Adrenal gland (tissue), 5 donors: ENCODE results near the gene TARDBP.

ENCODE experiments used
- POLR2A ChIP-seq, 2 donors: fragments of 450-650 bp; IDR thresholded peaks; one replicate each; pipeline ENCODE4 v1.6.1; 2017; ENCODE audit warnings: antibody characterized with exemption in 2 of 2, mild to moderate bottlenecking in 2 of 2, moderate library complexity in 1 of 2
- TF ChIP-seq, protein P1 (sequence below), 6 experiments: fragments of 450-650 bp in 4 of 6; fragments of 200-600 bp in 2 of 6; sonication (generic) in 1 of 6; IDR thresholded peaks; 1 replicate in 5 of 6; 2 replicates in 1 of 6; pipeline versions ENCODE4 v1.5.1 to v1.8.0; 2016 to 2021; ENCODE audit warnings: antibody characterized with exemption in 6 of 6, mild to moderate bottlenecking in 2 of 6, moderate library complexity in 1 of 6
- donor health status: DM: no; HTN: no; CAD: no.

DNA sequence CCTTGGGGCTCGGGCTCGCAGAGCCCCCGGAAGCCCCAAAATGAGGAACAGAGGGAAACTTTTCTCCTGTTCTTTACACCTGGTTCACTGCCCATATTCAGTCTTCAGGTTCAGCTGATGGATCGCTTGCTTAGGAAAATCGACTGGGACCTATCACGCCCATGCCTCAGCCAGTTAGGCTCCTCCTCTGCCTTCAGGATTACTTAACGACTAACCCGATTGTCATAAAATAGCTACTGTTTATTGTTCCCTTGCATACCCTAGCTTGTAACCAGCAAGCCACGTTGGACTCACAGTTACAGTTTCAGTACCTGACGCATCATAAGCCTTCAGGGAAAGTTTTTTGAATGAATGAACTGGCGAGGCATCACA lies 692 bp downstream of the TARDBP start:
- no peak for TF ChIP-seq POLR2A (IDR thresholded peaks at IDR 0.05)
- TF ChIP-seq, protein P1, sequence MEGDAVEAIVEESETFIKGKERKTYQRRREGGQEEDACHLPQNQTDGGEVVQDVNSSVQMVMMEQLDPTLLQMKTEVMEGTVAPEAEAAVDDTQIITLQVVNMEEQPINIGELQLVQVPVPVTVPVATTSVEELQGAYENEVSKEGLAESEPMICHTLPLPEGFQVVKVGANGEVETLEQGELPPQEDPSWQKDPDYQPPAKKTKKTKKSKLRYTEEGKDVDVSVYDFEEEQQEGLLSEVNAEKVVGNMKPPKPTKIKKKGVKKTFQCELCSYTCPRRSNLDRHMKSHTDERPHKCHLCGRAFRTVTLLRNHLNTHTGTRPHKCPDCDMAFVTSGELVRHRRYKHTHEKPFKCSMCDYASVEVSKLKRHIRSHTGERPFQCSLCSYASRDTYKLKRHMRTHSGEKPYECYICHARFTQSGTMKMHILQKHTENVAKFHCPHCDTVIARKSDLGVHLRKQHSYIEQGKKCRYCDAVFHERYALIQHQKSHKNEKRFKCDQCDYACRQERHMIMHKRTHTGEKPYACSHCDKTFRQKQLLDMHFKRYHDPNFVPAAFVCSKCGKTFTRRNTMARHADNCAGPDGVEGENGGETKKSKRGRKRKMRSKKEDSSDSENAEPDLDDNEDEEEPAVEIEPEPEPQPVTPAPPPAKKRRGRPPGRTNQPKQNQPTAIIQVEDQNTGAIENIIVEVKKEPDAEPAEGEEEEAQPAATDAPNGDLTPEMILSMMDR (IDR thresholded peaks at IDR 0.05) = no peak
